NCI-H2107 treated with DMSO at 0.1 percent for 48 hours (cell line): Measurements from ENCODE around the gene ITPR1.

Source experiments
- DNase-seq: peaks from one replicate; lab custom pipeline; 2025; ENCODE audit not compliant: unreplicated experiment; lab: John Stamatoyannopoulos, UW

ITPR1 gene

DNA sequence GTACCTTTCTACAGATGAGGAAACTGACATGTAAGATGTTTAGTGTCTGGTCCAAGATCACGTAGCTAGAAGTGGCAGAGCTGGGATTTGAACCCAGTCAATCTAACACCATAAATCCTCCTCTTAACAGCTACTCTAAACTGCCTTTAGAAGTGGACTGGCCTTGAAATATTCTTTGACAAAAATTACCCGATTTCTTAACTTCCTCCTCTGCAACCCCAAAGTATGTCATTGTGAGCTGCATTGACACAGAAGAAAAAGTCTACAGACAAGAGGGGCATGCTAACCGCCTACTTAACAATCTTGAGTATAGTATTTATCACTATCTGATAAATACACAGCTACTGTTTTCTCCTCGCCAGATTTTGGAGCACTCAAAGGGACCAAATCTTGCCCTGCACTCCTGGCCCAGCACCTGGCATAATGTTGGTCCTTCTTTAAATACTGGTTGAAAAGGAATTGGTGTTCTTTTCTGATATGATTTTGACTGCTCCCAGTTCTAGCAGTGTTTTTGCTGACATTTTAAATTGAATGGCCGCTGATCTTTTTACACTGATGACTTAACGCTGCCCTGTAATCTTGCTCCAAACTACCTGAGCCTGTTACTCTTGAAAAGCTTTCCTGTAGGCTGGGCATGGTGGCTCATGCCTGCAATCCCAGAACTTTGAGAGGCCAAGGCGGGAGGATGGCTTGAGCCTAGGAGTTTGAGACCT, 36.9 kb downstream of the ITPR1 start:
- DNase-seq = no peak

DNA sequence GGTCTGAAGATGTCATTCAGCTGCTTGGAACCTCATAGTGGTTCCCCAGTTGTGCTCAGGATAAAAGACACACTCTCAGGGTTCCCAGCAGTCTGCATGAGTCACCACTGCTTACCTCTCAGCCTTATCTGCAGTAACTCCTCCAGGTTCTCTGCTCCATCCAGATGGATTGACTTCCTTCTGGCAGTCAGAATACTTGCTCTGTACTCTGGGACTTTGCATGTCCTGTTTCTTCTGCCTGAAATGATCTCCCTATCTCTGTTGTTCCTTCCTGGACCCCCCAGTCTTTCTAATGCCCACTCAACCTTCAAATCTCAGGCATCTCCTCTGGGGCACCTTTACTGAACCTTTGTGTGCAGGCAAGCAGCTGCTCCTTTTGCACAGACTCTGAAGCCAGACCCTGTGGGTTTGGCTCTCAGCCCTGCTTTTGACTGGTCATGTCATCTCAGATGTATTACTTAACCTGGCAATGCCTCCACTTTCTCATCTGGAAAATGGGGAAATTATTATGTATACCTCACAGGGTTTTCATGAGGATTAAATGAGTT, 38.4 kb downstream of the ITPR1 start:
- no peak for DNase-seq

DNA sequence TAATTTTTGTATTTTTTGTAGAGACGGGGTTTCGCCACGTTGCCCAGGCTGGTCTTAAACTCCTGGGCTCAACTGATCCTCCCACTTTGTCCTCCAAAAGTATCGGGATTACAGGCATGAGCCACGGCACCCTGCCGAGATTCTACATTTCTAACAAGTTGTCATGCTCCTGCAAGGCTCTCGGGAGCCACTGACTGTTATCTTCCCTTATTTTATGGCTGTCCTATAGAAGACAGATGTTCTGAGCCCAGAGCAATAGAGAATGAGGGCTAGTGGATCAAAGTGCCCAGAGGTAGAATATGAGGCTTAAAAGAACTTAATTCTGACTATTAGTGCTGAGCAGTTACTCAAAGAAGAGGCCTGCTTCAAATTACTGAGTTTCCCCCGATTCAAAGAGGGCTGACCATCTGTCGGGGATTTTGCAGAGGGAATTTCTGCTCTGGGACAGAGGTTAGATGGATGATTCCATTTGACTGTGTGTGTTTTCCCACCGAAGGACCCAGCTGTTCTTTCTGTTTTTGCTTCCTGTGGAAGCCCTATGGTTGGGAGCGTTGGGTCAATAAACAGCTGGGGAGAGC, 39.5 kb downstream of the ITPR1 start:
- DNase-seq = no peak

DNA sequence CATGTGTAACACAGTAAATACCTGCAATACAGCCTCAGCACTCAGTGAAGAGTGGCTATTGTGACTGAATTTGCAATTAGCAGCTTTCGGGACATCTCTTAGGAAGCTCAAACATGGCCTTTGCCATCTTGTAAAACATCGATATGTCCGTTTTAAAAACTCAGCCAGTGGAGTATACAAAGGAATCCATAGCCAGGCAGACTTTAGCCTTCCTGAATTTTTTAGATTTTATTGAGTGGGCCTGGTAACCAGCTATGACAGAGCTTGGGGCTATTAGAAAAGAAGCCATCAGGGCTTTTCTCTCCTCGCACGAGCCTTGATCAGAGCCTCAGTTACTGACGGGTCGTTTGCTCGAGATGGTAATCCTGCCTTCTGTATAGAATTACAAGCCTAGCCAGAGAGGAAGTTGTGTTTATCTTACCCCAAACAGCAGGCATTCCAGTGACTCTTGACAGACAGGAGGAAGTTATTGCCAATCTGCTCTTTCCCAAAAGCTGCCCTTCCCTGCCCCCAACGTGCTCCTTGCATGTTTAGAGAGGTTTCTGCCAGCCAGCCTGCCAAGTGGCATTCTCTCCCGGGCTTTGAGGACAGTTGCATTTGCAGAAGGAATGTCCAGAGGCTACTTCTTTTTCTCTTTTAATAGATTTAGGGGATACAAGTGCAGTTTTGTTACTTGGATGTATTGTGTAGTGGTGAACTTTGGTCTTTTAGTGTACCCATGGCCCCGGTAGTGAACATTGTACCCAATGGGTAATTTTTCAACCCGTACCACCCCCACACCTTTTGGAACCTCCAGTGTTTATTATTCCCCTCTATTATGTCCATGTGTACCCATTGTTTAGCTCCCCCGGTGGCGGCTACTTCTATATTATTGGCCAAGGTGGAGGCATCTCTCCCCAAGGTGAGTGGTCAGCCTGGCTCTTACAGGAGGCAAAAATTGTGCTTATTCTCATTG, 40.6 kb downstream of the ITPR1 start:
- no peak for DNase-seq

DNA sequence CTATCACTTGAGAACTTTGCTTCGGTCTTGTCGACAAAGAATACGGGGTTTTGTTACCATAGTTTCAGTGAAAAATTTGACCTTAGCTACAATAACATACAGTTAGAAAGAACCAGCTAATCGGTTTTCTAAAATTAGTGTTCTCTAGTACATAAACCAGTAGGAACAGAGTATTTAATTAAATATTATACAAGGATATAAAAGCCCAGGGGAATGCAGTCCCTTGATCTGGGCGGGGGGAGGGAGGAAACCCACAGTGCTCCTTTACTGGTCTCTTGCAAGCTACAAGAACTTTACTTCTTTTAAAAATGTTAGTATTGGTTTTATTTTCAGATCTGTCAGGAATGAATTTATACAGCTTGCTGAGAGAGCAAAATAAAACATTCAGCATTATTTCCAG, 41.8 kb downstream of the ITPR1 start:
- DNase-seq = no peak

DNA sequence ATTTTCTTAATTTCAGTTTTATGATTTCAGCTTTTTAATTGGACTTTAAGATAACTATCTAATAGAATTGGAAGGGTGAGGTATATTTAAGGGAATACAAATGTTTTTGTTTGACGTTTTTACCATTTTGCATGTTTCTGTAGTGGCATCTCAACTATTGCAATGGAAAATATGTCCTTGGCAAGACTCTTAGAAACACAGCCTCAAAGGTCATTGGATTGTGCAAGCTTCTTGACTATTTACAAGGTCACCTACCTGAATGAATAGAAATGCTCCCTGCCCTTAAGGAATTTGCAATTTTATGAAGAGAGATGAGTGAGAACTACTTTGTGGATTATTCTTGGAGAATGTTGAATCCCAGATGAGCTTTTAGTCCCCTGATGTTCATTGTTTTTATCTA, 43.1 kb downstream of the ITPR1 start:
- DNase-seq = no peak

DNA sequence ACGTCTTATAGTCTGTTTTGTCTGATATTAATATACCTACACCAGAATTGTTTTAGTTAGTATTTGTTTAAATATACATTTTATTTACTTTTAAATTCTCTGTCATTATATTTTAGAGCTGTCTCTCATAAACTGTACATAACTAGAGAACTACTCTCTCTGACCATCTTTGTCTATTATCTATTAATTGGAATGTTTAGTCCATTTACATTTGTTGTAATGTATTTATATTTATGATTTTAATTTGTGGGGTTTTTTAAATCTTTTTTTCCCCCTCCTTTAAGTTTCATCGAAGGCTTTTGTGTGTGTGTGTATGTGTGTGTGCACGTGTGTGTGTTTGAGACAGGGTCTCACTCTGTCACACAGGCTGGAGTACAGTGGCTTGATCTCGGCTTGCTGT, 47.1 kb downstream of the ITPR1 start:
- no peak for DNase-seq

DNA sequence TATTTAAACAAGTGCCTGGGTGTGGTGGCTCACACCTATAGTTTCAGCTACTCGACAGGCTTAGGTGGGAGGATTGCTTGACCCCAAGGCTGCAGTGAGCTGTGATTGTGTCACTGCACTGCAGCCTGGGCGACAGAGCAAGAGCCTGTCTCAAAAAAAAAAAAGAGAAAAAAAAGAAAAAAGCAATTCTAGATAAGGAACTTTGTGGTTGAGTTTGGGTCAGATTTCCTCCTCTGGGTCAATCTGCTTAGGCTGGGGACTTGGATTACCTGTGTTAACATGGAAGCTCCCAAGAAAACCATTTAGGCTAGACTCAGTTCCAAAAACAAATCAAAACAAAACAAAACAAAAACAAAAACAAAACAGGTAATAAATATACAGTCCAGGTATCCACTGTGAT, 50.0 kb downstream of the ITPR1 start:
- DNase-seq = no peak

DNA sequence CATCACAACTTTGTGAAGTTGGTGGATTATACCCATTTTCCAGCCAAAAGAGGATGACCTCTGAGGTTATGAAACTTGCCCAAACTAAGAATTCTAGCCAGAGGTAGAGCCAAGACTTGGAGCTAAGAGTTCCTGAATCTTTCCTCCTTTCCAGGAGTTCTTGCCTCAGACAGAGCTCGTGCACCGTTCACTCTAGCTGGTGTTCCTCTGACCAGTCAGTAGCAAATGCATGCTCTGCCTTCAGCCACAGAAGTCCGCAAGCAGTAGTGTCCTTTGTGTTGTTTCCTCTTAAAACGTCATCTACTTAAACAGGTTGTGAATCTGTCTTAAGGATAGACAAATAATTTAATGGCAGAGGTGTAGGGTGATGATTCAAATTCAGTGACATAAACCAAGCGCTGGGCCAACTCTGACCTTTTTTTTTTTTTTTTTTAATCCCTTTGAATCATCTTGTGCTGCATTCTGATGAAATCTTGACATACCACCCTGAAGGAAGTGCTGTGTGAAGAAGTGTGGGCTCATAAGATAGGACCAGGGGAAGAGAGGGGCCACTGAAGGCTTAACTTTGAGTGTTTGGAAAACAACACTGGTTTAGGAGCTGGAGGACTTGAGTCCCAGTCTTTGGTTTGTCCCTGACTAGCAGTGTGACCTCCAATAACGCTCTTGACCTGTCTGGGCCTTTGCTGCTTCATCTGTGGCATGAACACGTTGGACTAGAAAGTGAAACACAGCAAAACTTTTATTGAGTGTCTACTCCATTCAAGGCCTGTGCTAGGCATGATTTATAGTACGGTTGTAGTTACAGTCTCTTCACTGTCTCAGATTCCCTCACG, 53.4 kb downstream of the ITPR1 start:
- DNase-seq = no peak

DNA sequence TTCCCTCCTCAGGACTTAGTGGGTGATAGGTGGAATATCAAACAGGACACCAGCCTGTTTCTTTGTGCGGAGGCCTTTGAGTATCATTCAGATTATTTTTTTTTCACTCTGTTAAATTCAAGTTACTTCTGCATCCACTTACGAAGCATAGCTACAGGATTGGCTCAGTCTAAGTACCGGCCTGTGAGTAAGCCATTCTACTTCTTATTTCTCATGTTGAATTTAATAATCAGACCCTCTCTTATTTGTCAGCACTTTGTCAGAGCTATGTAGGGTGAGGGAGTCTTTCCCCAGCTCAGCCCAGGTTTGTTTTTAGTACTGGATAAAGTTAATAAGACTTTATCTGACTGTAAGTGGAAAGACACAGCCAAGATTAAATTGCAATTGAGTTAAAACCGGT, 54.7 kb downstream of the ITPR1 start:
- DNase-seq = no peak

DNA sequence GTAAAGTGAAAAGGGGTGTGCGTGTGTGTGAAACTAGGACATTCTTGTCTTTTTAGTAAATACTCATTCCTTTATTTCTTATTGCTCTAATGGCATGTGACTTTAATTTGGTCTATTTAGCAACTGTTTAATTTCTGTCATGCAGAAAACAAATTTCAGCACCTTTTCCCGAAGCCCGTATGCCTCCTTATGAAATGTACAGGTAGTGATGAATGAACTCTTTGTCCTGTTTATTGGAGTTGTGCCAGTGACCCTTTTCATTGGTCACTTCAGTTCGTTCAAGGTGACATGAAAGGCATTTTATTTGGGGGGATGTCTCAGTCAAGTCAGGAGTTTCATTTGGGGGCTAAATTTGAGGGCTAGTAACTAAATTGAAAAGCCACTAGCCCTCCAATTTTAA, 55.2 kb downstream of the ITPR1 start:
- no peak for DNase-seq

DNA sequence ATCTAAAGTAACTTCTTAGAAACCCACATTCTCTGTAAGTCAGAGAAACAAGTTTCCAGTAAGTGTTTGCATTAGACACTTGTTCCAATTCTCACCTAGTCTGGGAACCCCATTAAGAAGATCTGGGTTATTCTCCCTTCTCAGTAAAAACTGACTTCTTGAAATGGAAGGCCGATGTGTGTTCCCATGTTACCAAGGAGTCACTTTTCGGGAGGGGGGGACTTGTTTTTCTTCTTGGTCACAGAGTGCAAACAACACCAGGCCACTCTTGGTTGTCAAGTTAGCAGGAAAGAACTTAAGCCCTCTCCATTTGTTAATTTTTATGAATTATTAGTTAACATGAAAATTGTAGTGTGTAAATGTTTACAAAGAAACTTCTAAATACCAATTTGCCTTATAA, 55.6 kb downstream of the ITPR1 start:
- DNase-seq = no peak

DNA sequence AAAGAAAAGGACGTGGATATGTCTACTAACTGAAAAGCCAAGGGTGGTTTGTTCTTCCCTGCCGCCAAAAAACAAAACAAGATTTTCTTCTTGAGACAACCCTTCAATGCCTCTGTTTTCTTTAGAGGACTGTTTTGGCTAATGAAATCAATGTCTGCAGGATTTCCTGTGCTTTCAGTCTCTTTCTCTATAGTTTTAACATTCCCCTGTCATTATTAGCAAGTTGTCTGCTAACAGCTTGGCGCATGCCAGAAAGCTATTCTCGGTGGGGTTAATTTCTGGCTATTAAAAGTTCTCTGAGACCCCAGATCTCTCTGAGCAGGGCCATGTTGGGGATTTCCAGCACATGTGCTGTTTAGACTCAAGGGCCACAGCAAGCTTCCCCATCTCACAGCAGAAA, 56.7 kb downstream of the ITPR1 start:
- no peak for DNase-seq

DNA sequence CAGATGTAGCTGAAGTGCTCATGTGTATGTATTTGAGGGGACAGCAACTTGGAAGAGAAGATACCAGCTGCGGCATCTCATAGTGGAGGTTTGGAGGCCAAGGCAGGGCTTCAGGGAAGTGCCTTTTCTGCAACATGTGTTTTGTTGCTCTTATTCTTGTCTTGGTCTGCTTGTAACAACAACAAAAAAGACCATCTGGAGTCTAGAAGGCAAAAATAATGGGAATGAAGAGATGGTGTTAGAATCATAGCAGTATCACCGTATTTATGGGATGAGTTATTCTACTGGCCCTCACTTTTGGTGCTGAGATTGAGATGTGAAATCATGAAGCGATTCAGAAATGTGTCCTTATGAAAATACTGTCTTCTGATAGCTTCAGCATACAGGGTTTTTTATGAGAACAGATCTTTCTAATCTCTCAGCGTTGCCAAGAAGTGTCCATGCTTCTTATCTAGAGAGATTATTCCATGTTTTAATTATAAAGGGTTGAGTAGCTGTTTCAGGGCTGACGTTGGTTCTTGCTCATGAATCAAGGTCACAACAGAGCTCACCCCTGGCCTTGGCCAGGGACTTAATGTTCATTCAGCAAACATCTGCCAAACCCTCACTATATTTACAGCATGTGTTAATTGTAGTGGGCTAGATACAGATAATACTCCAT, 58.0 kb downstream of the ITPR1 start:
- DNase-seq = no peak

DNA sequence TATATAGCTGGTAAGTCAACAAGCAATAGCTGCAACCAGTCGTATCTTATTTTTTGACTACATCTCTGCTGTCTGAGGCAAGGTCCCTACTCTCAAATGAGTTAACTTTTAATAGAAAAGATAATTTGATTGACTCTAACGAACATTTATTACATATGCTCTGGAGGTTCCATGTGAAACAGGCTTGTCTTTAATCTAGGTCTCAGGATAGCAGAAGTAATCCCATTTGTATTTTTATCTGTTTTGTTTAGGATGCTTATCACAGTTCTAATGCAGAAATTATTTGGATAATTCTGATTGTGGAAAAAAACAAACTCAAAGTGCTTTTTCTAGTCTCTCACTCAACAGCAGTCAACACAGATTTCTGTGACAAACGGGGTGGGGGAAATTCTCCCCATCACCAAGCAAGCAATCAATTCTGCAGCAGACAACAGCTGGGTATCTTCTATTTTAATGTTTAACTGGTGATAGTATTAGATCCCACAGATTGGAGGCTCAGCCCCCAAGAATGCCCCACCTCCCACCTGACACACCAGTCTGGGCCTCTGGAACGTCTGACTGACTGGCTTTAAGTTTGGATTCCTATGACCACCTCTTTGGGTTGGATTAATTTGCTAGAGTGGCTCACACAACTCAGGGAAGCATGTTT, 58.8 kb downstream of the ITPR1 start:
- DNase-seq = no peak

DNA sequence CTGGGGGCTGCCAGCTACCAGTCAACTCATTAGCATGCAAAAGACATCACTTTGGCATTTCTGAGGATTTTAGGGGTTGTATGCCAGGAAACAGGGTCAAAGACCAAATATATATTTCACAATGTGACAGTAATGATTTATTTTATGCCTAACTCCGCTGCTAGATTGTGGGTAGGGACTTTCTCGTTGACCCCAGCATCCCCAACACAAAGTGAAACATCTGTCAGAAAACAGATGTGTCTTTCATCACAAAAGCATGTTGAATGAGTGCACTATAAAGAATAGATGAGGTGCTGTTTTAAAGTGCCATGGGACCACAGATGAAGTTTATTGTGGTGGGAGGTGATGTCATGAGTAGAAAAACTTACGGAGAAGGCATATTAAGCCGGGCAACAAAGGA, 59.7 kb downstream of the ITPR1 start:
- DNase-seq = no peak

DNA sequence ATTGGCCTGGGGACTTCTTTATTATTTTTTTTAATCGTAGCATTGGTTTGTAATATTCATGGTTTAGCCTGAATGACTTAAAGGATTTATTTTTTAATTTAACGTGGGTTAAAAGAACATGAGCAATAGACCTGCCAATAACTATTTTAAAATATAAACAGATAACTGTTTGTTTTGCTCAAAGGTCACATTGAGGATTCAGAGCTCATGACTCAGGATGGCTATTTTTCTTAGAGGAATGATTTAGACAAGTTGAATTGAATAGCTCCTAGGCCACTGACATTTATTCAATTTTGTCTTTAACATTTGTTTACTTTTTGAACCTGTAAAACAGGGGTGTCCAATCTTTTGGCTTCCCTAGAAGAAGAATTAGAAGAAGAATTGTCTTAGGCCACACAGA, 68.5 kb downstream of the ITPR1 start:
- no peak for DNase-seq

DNA sequence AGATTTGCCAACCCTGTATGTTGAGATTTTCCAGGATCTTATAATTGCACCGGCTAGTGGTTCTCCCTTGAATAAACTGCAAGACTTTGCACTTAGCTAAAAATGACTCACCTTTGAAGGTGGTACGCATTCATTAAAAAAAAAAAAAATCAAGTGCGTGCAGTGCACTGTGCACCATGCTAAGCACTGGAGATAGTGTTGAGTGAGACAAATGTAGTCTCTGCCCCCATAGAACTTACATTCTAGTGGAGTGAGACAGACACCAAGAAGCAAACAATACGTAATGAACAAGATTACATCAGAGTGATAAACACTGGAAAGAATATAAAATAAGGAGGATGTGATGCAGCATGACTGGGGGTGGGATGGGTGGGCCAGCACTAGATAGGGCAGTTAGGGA, 69.4 kb downstream of the ITPR1 start:
- no peak for DNase-seq

DNA sequence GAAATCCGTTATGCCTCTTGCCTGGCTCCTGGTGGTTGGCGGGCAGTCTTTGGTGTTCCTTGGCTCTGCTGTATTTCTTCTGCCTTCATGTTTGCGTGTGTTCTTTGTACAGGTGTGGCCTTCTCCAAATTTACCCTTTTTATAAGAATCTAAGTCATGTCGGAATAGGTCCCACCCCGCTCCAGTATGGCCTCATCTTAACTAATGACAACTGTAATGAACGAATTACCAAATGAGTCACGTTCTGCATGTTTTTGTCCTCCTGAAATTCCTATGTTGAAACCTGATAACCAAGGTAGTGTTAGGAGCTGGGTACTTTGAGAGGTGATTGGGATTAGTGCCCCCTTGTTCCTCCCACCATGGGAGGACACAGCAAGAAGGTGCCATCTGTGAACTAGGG, 71.1 kb downstream of the ITPR1 start:
- no peak for DNase-seq
